CD4-positive, alpha-beta T cell (primary cell): ENCODE results near the gene ABCC3. TPM values are rescaled to one million over a fixed set of nuclear protein-coding genes. Genes with fewer than 3 reads are reported as not detected.
"Not testable (repeated sequence)": the region's sequence is repeated elsewhere in the genome, so short reads cannot be mapped to it uniquely, and the experiment has no call there.

ENCODE experiments used
- ATAC-seq: fragments of 200-7000 bp; cut with Tn5 transposase; one replicate; pipeline ENCODE4 v1.10.0; 2022; ENCODE audit warnings: mild to moderate bottlenecking; ENCODE audit not compliant: poor library complexity
- CTCF ChIA-PET: fragments of 350-600 bp; sonication (Branson Sonifier 250); formaldehyde crosslinking; loops from one replicate; lab custom pipeline; 2021; ENCODE audit warnings: antibody characterized with exemption, inconsistent platforms; lab: Charles Lee
- POLR2A ChIA-PET: fragments of 350-600 bp; sonication (Branson Sonifier 250); formaldehyde crosslinking; loops from one replicate; lab custom pipeline; 2021; ENCODE audit warnings: antibody characterized with exemption, inconsistent platforms; lab: Charles Lee
- DNase-seq, 14 experiments: peaks; one replicate each; pipeline ENCODE4 v3.0.0-alpha.2; 2013 to 2020; ENCODE audit warnings: mixed read lengths in 2 of 14
- H3K27ac ChIP-seq, 2 donors: one replicate each; pipeline versions ENCODE4 v1.5.1 to v1.7.0; 2013; ENCODE audit warnings: low read length in 2 of 2, low read depth in 1 of 2, mild to moderate bottlenecking in 1 of 2
- H3K27me3 ChIP-seq, 2 experiments: 1 replicate in 1 of 2; 2 replicates in 1 of 2; pipeline versions ENCODE4 v1.6.1 to v1.7.0; 2013; ENCODE audit warnings: low read length in 2 of 2, control low read depth in 1 of 2, mild to moderate bottlenecking in 1 of 2, moderate library complexity in 1 of 2; ENCODE audit not compliant: insufficient read depth in 2 of 2, control insufficient read depth in 1 of 2
- H3K36me3 ChIP-seq: one replicate; pipeline ENCODE4 v1.6.1; 2013; ENCODE audit warnings: low read length, control low read depth; ENCODE audit not compliant: insufficient read depth
- H3K4me1 ChIP-seq: one replicate; pipeline ENCODE4 v1.6.1; 2013; ENCODE audit warnings: low read length, control low read depth; ENCODE audit not compliant: insufficient read depth
- H3K4me3 ChIP-seq: one replicate; pipeline ENCODE4 v1.5.1; 2013; ENCODE audit warnings: mild to moderate bottlenecking, low read length, moderate library complexity
- H3K9me3 ChIP-seq, 2 experiments: 1 replicate in 1 of 2; 2 replicates in 1 of 2; pipeline versions ENCODE4 v1.6.1 to v1.7.0; 2013; ENCODE audit warnings: low read length in 2 of 2, mild to moderate bottlenecking in 2 of 2, control low read depth in 1 of 2, moderate library complexity in 1 of 2; ENCODE audit not compliant: control insufficient read depth in 1 of 2, insufficient read depth in 1 of 2
- H3K27ac Mint-ChIP-seq: one replicate; pipeline ENCODE4 v1.8.0; 2020; ENCODE audit warnings: mixed read lengths
- H3K27me3 Mint-ChIP-seq: one replicate; pipeline ENCODE4 v1.8.0; 2021; ENCODE audit warnings: mixed read lengths
- H3K36me3 Mint-ChIP-seq: one replicate; pipeline ENCODE4 v1.8.0; 2021; ENCODE audit warnings: low read depth, mixed read lengths
- H3K4me1 Mint-ChIP-seq: one replicate; pipeline ENCODE4 v1.8.0; 2021; ENCODE audit warnings: low read depth, mixed read lengths
- H3K4me3 Mint-ChIP-seq: one replicate; pipeline ENCODE4 v1.8.0; 2020; ENCODE audit warnings: mild to moderate bottlenecking, mixed read lengths
- H3K9me3 Mint-ChIP-seq: one replicate; pipeline ENCODE4 v1.8.0; 2020; ENCODE audit warnings: mixed read lengths
- intact Hi-C, 2 experiments: fragments of 100-400 bp; cut with DNase I in 1 of 2; cut with micrococcal nuclease in 1 of 2; formaldehyde crosslinking; loops; one replicate each; pipeline versions ENCODE4 v1.15.1 to v1.9.0; 2023 to 2025; cut with DNase I, micrococcal nuclease
- total RNA-seq, 174 experiments: library from RNA in 2 of 174; stranded (reverse) in 2 of 174; gene quantifications; one replicate each; pipeline ENCODE4 v1.2.3 and lab custom pipeline; 2021 to 2026
- TF ChIP-seq, protein P1 (sequence below): fragments of 200-600 bp; IDR thresholded peaks from one replicate; pipeline ENCODE4 v1.8.0; 2022; ENCODE audit warnings: antibody characterized with exemption, mild to moderate bottlenecking

ABCC3 gene
- total RNA-seq, 2 experiments from 2014 or later = 0.19 TPM; not detected in 1

GRCh38 chr17:50708050-50709000, 73.6 kb downstream of the ABCC3 start:
- H3K27me3 ChIP-seq = no peaks in the 10 kb centered on the region
- peaks cover 3% of the 10 kb centered on the region for H3K36me3 ChIP-seq
- no peaks in the 10 kb centered on the region for H3K9me3 ChIP-seq
- DNase-seq = peak in 1 of 14 experiments; percentile 32
- Mint-ChIP-seq H3K36me3 (peaks cover 30% of the 10 kb centered on the region), H3K27ac (peak overlapping the region; percentile 97), H3K4me1 (peaks cover 40% of the 10 kb centered on the region), H3K9me3 (no peaks in the 10 kb centered on the region), H3K27me3 (no peaks in the 10 kb centered on the region), H3K4me3 (peak overlapping the region; percentile 99)
- intact Hi-C loops = loop anchor here (1.0 to 10.0 kb wide), 4 partner anchors 11 to 459 kb away; partner anchors contain the start of genes ABCC3 (in 1 of the 2), EME1 (in 1 of the 2), LUC7L3 (in 1 of the 2) and MRPL27 (in 1 of the 2)
- POLR2A ChIA-PET = interaction anchor here (0.6 to 4.2 kb wide), 8 partner anchors 10 to 445 kb away, joined by 3 to 82 read pairs (median 4); partner anchors contain the start of genes LRRC59, LUC7L3, NME1 and TOB1
- TF ChIP-seq, protein P1, sequence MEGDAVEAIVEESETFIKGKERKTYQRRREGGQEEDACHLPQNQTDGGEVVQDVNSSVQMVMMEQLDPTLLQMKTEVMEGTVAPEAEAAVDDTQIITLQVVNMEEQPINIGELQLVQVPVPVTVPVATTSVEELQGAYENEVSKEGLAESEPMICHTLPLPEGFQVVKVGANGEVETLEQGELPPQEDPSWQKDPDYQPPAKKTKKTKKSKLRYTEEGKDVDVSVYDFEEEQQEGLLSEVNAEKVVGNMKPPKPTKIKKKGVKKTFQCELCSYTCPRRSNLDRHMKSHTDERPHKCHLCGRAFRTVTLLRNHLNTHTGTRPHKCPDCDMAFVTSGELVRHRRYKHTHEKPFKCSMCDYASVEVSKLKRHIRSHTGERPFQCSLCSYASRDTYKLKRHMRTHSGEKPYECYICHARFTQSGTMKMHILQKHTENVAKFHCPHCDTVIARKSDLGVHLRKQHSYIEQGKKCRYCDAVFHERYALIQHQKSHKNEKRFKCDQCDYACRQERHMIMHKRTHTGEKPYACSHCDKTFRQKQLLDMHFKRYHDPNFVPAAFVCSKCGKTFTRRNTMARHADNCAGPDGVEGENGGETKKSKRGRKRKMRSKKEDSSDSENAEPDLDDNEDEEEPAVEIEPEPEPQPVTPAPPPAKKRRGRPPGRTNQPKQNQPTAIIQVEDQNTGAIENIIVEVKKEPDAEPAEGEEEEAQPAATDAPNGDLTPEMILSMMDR = no peak
- ATAC-seq = peak; percentile 4
- H3K4me3 ChIP-seq = peak overlapping the region; percentile 75
- H3K27ac ChIP-seq = peak overlapping the region; percentile 84 to 95
- H3K4me1 ChIP-seq = peaks cover 40% of the 10 kb centered on the region
- CTCF ChIA-PET = interaction anchor here (1.2 kb wide), 1 partner anchor 13 kb away, joined by 3 read pairs; no protein-coding TSS in a partner anchor

- DNase-seq, H3K36me3 ChIP-seq, H3K9me3 Mint-ChIP-seq, H3K27me3 Mint-ChIP-seq, H3K9me3 ChIP-seq, CTCF ChIA-PET, ATAC-seq, H3K27me3 ChIP-seq: not testable (repeated sequence)
- intact Hi-C loops = loop anchor here (5.0 to 10.0 kb wide), 3 partner anchors 77 to 458 kb away; partner anchors contain the start of genes ABCC3 (in 1 of the 2), EME1 (in 1 of the 2), MRPL27 (in 1 of the 2) and NME2 (in 1 of the 2)
- H3K27ac ChIP-seq = peak overlapping the region; percentile 84 to 95
- H3K36me3 Mint-ChIP-seq = peaks cover 23% of the 10 kb centered on the region
- POLR2A ChIA-PET = interaction anchor here (0.6 to 4.2 kb wide), 5 partner anchors 10 to 312 kb away, joined by 3 to 82 read pairs (median 8); partner anchors contain the start of genes LRRC59, LUC7L3 and TOB1
- peak overlapping the region; percentile 97 for H3K27ac Mint-ChIP-seq
- peak overlapping the region; percentile 99 for H3K4me3 Mint-ChIP-seq
- peaks cover 36% of the 10 kb centered on the region for H3K4me1 ChIP-seq
- H3K4me1 Mint-ChIP-seq = peaks cover 33% of the 10 kb centered on the region
- H3K4me3 ChIP-seq = peak overlapping the region; percentile 75
Measured at GRCh38 chr17:50709053-50709452, 74.4 kb downstream of the ABCC3 start.

DNA sequence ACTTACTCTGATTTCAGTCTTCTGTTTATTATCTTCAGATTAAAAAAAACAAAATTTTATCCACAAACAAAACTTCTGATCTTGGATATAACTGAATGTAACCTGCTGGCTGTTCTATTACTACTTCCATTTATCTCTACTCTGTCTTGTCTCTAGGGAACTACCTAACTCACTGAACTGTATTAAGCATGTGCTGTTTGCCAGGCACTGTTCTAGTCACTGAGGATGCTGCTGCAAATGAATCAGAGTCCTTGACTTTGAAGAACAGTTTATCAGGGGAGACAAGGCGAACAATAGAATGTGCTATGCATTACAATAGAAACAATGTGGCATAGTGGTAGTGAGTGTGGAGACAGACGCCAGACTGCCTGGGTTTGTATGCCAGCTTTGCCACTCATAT, 75.3 kb downstream of the ABCC3 start:
- DNase-seq (no peak), ATAC-seq (no peak)
- TF ChIP-seq, protein P1 = no peak
- H3K4me3 ChIP-seq = no peak overlapping the region
- Mint-ChIP-seq H3K36me3 (peaks cover 16% of the 10 kb centered on the region), H3K27me3 (no peaks in the 10 kb centered on the region), H3K27ac (peak overlapping the region; percentile 76), H3K4me3 (peak overlapping the region; percentile 23), H3K4me1 (peaks cover 32% of the 10 kb centered on the region), H3K9me3 (no peaks in the 10 kb centered on the region)
- H3K4me1 ChIP-seq = peaks cover 35% of the 10 kb centered on the region
- CTCF ChIA-PET = no interaction called here
- POLR2A ChIA-PET = interaction anchor here (4.2 kb wide), 1 partner anchor 9 kb away, joined by 82 read pairs; the partner anchor contains the start of gene LUC7L3
- H3K27ac ChIP-seq = no peak overlapping the region
- no peaks in the 10 kb centered on the region for H3K36me3 ChIP-seq
- no peaks in the 10 kb centered on the region for H3K9me3 ChIP-seq
- no peaks in the 10 kb centered on the region for H3K27me3 ChIP-seq
- intact Hi-C loops = no loop called here
